ENCODE measurements around the gene LRP2BP. TPM values are rescaled to one million over a fixed set of nuclear protein-coding genes. Genes with fewer than 3 reads are reported as not detected.

LRP2BP gene
- total RNA-seq, 1 experiment from 2014 or later, result 1.1 TPM

GRCh38 chr4:185395956-185396723 lies 416 bp upstream of the LRP2BP start:
- peak; percentile 97 for DNase-seq (ENCODE audit: low read depth)

GRCh38 chr4:185394568-185395237 lies 1.0 kb downstream of the LRP2BP start:
- no peak for DNase-seq (ENCODE audit: low read depth)

- peak; percentile 43 for DNase-seq (ENCODE audit: low read depth)
These were observed 3.6 kb downstream of the LRP2BP start for GRCh38 chr4:185392156-185392555.

GRCh38 chr4:185390941-185391340 lies 4.8 kb downstream of the LRP2BP start:
- DNase-seq (ENCODE audit: low read depth), result no peak

- DNase-seq (ENCODE audit: low read depth), result no peak
These were observed 7.8 kb downstream of the LRP2BP start for GRCh38 chr4:185387957-185388356.

GRCh38 chr4:185384930-185385331 lies 10.8 kb downstream of the LRP2BP start:
- DNase-seq (ENCODE audit: low read depth), result peak; percentile 55

- no peak for DNase-seq (ENCODE audit: low read depth)
These were observed 11.7 kb downstream of the LRP2BP start for GRCh38 chr4:185384061-185384460.

- no peak for DNase-seq (ENCODE audit: low read depth)
These were observed 12.3 kb downstream of the LRP2BP start for GRCh38 chr4:185383451-185383850.

- no peak for DNase-seq (ENCODE audit: low read depth)
These were observed 13.0 kb downstream of the LRP2BP start for GRCh38 chr4:185382754-185383153.

- no peak for DNase-seq (ENCODE audit: low read depth)
These were observed 14.2 kb downstream of the LRP2BP start for GRCh38 chr4:185381288-185382196.

GRCh38 chr4:185380320-185380719 lies 15.4 kb downstream of the LRP2BP start:
- no peak for DNase-seq (ENCODE audit: low read depth)

- DNase-seq (ENCODE audit: low read depth), result no peak
These were observed 16.1 kb downstream of the LRP2BP start for GRCh38 chr4:185379326-185380295.

- DNase-seq (ENCODE audit: low read depth), result no peak
These were observed 17.5 kb downstream of the LRP2BP start for GRCh38 chr4:185378264-185378663.

- no peak for DNase-seq (ENCODE audit: low read depth)
These were observed 21.2 kb downstream of the LRP2BP start for GRCh38 chr4:185374573-185374972.

GRCh38 chr4:185374027-185374426 lies 21.7 kb downstream of the LRP2BP start:
- DNase-seq (ENCODE audit: low read depth), result no peak

- no peak for DNase-seq (ENCODE audit: low read depth)
These were observed 24.0 kb downstream of the LRP2BP start for GRCh38 chr4:185371702-185372101.

GRCh38 chr4:185370268-185370949 lies 25.3 kb downstream of the LRP2BP start:
- DNase-seq (ENCODE audit: low read depth), result no peak

GRCh38 chr4:185369731-185370130 lies 26.0 kb downstream of the LRP2BP start:
- no peak for DNase-seq (ENCODE audit: low read depth)

GRCh38 chr4:185364886-185365285 lies 30.8 kb downstream of the LRP2BP start:
- DNase-seq (ENCODE audit: low read depth), result no peak

GRCh38 chr4:185363251-185363650 lies 32.5 kb downstream of the LRP2BP start:
- DNase-seq (ENCODE audit: low read depth), result no peak

Measured in LHCN-M2 (cell line).